ENCODE results near the gene ERICH6B.

- TF ChIP-seq POLR2A (IDR thresholded peaks at IDR 0.05) (no peak), CTCF (IDR thresholded peaks at IDR 0.05) (no peak), POLR2AphosphoS5 (IDR thresholded peaks at IDR 0.05) (no peak)
Observed at GRCh38 chr13:45506811-45507210, 108.7 kb downstream of the ERICH6B start.

Data from sigmoid colon (tissue), 4 donors.